DMS53 treated with DMSO at 0.1 percent for 48 hours (cell line): Measurements from ENCODE around the gene FDXR.

Source experiments
- DNase-seq: peaks from one replicate; lab custom pipeline; 2025; ENCODE audit not compliant: unreplicated experiment; lab: John Stamatoyannopoulos, UW

Gene FDXR

DNA sequence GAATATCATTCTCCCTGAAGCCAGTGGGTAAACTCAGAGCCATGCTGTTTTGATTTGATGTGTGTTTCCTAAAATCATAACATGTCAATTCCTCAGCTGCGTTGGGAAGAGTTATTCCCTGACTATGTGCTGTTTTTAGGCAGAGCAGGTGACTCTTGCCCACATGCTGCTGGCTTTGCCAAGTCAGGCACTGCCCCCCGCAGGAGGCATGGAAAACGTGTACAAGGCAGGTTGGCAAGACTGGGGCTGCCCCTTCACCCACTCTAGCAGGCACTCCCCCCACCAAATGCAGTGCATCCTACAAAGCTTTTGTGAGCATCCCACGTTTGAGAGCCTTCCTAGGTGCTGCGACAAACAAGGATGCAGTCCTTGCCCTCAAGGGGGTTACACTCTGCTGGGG lies 58.3 kb downstream of the FDXR start:
- no peak for DNase-seq
